ENCODE data around the gene SKIL. TPM values are rescaled to one million over a fixed set of nuclear protein-coding genes. Genes with fewer than 3 reads are reported as not detected.
A peak's percentile ranks its signal among the peaks of the same experiment; 100 is the strongest.

Gene SKIL
- total and polyA plus RNA-seq, 7 donors: 6.0 to 52.6 (median 24.8) TPM

DNA sequence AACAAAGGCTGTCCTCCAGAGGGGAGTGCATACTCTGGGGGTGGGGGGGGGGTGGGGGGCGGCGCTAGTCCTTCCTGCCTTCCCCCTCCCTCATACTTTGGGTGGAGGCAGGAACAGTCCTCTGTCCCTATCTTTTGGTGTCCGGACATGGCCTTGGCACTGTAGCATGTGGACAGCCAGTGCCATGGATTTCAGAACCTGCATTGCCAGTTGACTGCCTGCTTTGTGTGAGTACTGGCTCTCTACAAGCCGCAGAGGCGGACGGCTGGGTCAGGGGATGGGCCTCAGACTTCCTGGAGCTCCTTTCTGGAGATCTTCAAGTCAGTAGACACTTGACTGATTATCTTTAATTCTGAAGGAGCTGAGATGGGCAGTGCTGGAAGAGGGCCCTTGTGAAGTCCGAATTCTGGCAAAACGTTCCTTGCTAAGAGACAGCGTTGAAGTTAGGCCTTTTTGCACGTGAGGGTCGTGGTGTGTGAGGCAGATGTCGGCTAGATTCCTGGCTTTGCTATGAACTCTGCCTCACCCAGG lies 63.7 kb downstream of the SKIL start:
- H3K4me3 ChIP-seq: peak overlapping the region in 1 of 4 donors; percentile 52
- H3K27me3 ChIP-seq: peaks cover 13 to 39% (median 32%) of the 10 kb centered on the region in 3 donors
- TF ChIP-seq EP300 (IDR thresholded peaks at IDR 0.05): no peak
- TF ChIP-seq POLR2A (IDR thresholded peaks at IDR 0.05): no peak
- TF ChIP-seq POLR2AphosphoS5 (IDR thresholded peaks at IDR 0.05): no peak
- TF ChIP-seq, protein P1, sequence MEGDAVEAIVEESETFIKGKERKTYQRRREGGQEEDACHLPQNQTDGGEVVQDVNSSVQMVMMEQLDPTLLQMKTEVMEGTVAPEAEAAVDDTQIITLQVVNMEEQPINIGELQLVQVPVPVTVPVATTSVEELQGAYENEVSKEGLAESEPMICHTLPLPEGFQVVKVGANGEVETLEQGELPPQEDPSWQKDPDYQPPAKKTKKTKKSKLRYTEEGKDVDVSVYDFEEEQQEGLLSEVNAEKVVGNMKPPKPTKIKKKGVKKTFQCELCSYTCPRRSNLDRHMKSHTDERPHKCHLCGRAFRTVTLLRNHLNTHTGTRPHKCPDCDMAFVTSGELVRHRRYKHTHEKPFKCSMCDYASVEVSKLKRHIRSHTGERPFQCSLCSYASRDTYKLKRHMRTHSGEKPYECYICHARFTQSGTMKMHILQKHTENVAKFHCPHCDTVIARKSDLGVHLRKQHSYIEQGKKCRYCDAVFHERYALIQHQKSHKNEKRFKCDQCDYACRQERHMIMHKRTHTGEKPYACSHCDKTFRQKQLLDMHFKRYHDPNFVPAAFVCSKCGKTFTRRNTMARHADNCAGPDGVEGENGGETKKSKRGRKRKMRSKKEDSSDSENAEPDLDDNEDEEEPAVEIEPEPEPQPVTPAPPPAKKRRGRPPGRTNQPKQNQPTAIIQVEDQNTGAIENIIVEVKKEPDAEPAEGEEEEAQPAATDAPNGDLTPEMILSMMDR (IDR thresholded peaks at IDR 0.05): no peak
- H3K4me1 ChIP-seq: peaks cover 0 to 22% (median 18%) of the 10 kb centered on the region in 4 donors
- H3K36me3 ChIP-seq: no peaks in the 10 kb centered on the region
- WGBS, 2 donors: 80% methylated on average over 12 of the region's 12 CpGs
- intact Hi-C loops (cut with DNase I): no loop called here
- H3K27ac ChIP-seq: peak overlapping the region; percentile 10 to 45 (median 42)
- no peak for DNase-seq
- no peaks in the 10 kb centered on the region for H3K9me3 ChIP-seq

DNA sequence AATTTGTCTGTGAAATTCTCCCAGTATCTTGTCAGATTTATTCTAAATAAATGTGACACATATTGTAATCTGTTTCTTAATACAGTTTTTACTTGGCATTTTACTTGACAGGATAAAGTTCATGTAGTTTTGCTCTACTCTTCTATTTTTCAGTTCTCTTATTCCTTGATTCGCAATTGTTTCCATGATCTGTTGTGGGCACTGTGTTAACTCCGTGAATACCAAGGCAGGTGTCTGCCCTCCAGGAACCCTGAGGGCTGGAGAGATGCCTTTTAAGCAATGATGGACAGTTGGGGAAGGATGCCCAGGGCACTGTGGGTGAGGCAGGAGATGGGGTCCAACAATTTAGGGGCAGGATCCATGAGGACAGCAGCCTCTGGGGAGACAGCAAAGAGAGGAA lies 64.2 kb downstream of the SKIL start:
- Histone ChIP-seq H3K9me3 (no peaks in the 10 kb centered on the region), H3K27me3 (peaks cover 13 to 33% (median 30%) of the 10 kb centered on the region in 3 donors), H3K36me3 (no peaks in the 10 kb centered on the region), H3K4me1 (peaks cover 0 to 22% (median 18%) of the 10 kb centered on the region in 4 donors), H3K4me3 (peak overlapping the region in 1 of 4 donors; percentile 52), H3K27ac (peak overlapping the region in 3 of 4 donors; percentile 10 to 45 (median 42))
- 90% methylated on average over 2 of the region's 2 CpGs for WGBS, 2 donors
- no peak for DNase-seq
- intact Hi-C loops (cut with DNase I): no loop called here
- TF ChIP-seq, protein P1 (IDR thresholded peaks at IDR 0.05): no peak
- TF ChIP-seq POLR2AphosphoS5 (IDR thresholded peaks at IDR 0.05): no peak
- TF ChIP-seq EP300 (IDR thresholded peaks at IDR 0.05): no peak
- no peak for TF ChIP-seq POLR2A (IDR thresholded peaks at IDR 0.05)

DNA sequence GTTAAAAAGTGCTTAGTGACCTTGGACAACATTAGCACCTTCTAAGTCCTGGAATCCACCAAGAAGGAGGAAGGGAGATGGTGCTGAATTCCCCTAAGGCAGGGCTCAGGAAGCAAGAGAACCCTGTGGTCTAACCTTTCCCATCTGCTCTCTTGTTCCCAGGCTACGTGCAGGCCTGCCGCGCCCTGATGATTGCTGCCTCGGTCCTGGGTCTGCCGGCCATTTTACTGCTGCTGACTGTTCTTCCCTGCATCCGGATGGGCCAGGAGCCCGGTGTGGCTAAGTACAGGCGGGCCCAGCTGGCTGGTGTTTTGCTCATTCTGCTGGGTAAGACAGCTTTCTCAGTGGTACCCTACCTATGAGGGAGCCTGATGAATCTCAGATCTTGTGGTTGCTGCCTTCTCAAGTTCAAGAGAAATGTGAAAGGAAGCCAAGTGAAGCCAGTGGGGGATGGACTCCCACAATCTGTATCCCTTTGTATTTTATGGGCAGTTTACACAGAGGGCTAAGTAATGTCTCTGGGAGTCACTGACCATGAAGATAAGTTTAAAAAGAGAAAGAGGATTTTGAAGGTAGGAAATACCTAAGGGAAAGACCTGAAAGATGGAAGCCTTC lies 65.6 kb downstream of the SKIL start:
- Histone ChIP-seq H3K4me3 (no peak overlapping the region), H3K27me3 (peaks cover 13 to 20% (median 20%) of the 10 kb centered on the region in 3 donors), H3K9me3 (no peaks in the 10 kb centered on the region), H3K36me3 (no peaks in the 10 kb centered on the region), H3K4me1 (peaks cover 0 to 20% (median 17%) of the 10 kb centered on the region in 4 donors), H3K27ac (no peak overlapping the region)
- WGBS, 2 donors: 66 to 89% methylated on average over 8 of the region's 8 CpGs
- intact Hi-C loops (cut with DNase I): no loop called here
- TF ChIP-seq, protein P1 (IDR thresholded peaks at IDR 0.05): no peak
- TF ChIP-seq POLR2AphosphoS5 (IDR thresholded peaks at IDR 0.05): no peak
- TF ChIP-seq EP300 (IDR thresholded peaks at IDR 0.05): no peak
- no peak for TF ChIP-seq POLR2A (IDR thresholded peaks at IDR 0.05)
- DNase-seq: no peak

DNA sequence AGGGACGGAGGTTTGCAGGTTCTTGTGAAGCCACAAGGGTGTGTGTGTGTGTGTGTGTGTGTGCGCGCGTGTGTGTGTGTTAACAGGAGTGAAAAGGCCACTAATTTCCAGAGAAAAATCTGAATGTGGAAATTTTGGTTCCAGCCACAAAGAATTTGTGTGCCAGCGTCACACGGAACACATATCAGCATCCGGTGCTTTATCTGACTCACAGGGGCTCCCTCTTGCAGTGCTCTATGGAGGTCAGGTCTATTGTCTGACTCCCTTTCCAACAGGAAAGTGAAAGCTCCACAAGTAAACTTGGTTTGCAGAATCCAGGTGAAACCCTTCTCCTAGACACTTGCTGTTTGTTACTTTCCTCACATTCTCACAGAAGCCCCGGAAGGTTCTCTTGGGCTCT lies 67.4 kb downstream of the SKIL start:
- 82% methylated on average over 8 of the region's 8 CpGs for WGBS, 2 donors
- no peak overlapping the region for H3K27ac ChIP-seq
- H3K36me3 ChIP-seq: no peaks in the 10 kb centered on the region
- H3K9me3 ChIP-seq: no peaks in the 10 kb centered on the region
- no peak for DNase-seq
- peaks cover 0 to 4% (median 2%) of the 10 kb centered on the region in 3 donors for H3K27me3 ChIP-seq
- no peak overlapping the region for H3K4me3 ChIP-seq
- peaks cover 0 to 2% (median under 1%) of the 10 kb centered on the region in 4 donors for H3K4me1 ChIP-seq
- intact Hi-C loops (cut with DNase I): no loop called here
- TF ChIP-seq POLR2A (IDR thresholded peaks at IDR 0.05) (no peak), POLR2AphosphoS5 (IDR thresholded peaks at IDR 0.05) (no peak), EP300 (IDR thresholded peaks at IDR 0.05) (no peak)
- TF ChIP-seq, protein P1 (IDR thresholded peaks at IDR 0.05): no peak

All from sigmoid colon (tissue), 7 donors.